Breast epithelium (tissue), 3 donors: ENCODE measurements around the gene CBR1.

Experiments
- POLR2A ChIP-seq: fragments of 450-650 bp; IDR thresholded peaks from one replicate; pipeline ENCODE4 v1.6.1; 2016; ENCODE audit warnings: antibody characterized with exemption, mild to moderate bottlenecking, moderate library complexity
- POLR2AphosphoS5 ChIP-seq, 3 donors: sonication (generic); formaldehyde crosslinking; IDR thresholded peaks; one replicate each; pipeline ENCODE4 v1.6.1; 2017; ENCODE audit warnings: antibody characterized with exemption in 3 of 3
- TF ChIP-seq, protein P1 (sequence below), 3 donors: fragments of 450-650 bp; IDR thresholded peaks; one replicate each; pipeline ENCODE4 v1.5.1; 2016 to 2017; ENCODE audit warnings: antibody characterized with exemption in 3 of 3, mild to moderate bottlenecking in 3 of 3, moderate library complexity in 3 of 3

DNA sequence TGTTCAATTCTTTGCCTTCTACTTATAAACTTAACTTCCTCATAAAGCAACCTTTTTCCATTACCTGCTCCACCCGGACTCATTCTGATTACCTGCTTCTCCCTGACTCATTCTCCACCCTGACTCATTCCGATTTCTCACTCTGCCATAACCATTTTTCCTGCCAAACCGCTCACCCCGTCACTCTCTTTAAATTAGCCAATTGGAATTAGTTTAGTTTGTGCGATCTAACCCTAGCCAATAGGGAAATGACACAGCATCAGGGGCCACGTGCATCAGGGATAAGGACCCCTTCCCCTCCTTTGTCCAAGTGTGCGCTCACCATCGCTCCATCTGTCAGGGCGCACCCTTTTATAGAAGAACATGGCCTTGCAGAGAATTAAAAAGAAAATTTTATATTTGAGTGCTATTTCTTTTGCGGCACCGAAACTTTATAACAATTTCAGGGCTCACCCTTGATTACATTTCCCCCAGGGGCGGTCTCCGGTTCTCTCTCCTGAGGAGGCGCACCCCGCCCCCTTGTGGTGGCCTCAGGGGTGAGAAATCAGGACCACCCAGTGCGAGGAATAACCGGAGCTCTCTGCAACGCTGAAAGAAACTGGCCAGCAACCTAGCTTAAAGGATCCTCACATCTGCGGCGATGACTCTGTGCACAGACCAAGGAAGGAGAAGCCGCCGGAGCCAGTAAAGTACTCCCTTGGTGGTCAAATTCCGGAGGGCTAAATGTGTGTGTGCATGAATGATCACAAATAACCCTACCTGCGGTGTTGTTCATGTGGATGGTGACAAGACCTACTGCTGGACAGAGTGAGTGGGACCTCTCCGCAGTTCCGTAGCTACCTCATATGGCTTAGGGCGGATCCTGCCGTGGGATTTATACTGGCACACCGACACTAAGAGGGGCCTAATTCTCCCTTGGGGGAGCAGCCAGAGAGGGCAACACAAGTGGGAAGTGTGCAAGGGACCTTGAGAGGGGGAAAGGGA lies 34.8 kb downstream of the CBR1 start:
- no peak for TF ChIP-seq POLR2A
- TF ChIP-seq, protein P1, sequence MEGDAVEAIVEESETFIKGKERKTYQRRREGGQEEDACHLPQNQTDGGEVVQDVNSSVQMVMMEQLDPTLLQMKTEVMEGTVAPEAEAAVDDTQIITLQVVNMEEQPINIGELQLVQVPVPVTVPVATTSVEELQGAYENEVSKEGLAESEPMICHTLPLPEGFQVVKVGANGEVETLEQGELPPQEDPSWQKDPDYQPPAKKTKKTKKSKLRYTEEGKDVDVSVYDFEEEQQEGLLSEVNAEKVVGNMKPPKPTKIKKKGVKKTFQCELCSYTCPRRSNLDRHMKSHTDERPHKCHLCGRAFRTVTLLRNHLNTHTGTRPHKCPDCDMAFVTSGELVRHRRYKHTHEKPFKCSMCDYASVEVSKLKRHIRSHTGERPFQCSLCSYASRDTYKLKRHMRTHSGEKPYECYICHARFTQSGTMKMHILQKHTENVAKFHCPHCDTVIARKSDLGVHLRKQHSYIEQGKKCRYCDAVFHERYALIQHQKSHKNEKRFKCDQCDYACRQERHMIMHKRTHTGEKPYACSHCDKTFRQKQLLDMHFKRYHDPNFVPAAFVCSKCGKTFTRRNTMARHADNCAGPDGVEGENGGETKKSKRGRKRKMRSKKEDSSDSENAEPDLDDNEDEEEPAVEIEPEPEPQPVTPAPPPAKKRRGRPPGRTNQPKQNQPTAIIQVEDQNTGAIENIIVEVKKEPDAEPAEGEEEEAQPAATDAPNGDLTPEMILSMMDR (IDR thresholded peaks at IDR 0.05): peak in 1 of 3 donors; percentile 13
- no peak for TF ChIP-seq POLR2AphosphoS5 (IDR thresholded peaks at IDR 0.05)
